WI38 (cell line): ENCODE data around the gene ERBB2.

Source experiments
- H3K4me3 ChIP-seq: 2 replicates; pipeline ENCODE4 v1.5.1; 2011; ENCODE audit warnings: low read depth, mild to moderate bottlenecking, control low read depth, low read length
- TF ChIP-seq, protein P1 (sequence below): IDR thresholded peaks from 2 replicates; pipeline ENCODE4 v1.5.1; 2012; ENCODE audit warnings: low read depth, mild to moderate bottlenecking, control low read depth, low read length

Gene ERBB2

GRCh38 chr17:39666601-39667261, 33.1 kb upstream of the ERBB2 start:
- TF ChIP-seq, protein P1, sequence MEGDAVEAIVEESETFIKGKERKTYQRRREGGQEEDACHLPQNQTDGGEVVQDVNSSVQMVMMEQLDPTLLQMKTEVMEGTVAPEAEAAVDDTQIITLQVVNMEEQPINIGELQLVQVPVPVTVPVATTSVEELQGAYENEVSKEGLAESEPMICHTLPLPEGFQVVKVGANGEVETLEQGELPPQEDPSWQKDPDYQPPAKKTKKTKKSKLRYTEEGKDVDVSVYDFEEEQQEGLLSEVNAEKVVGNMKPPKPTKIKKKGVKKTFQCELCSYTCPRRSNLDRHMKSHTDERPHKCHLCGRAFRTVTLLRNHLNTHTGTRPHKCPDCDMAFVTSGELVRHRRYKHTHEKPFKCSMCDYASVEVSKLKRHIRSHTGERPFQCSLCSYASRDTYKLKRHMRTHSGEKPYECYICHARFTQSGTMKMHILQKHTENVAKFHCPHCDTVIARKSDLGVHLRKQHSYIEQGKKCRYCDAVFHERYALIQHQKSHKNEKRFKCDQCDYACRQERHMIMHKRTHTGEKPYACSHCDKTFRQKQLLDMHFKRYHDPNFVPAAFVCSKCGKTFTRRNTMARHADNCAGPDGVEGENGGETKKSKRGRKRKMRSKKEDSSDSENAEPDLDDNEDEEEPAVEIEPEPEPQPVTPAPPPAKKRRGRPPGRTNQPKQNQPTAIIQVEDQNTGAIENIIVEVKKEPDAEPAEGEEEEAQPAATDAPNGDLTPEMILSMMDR = no peak
- H3K4me3 ChIP-seq = no peak overlapping the region

- H3K4me3 ChIP-seq = no peak overlapping the region
- TF ChIP-seq, protein P1 = no peak
These were observed 32.5 kb upstream of the ERBB2 start for GRCh38 chr17:39667262-39667944.

DNA sequence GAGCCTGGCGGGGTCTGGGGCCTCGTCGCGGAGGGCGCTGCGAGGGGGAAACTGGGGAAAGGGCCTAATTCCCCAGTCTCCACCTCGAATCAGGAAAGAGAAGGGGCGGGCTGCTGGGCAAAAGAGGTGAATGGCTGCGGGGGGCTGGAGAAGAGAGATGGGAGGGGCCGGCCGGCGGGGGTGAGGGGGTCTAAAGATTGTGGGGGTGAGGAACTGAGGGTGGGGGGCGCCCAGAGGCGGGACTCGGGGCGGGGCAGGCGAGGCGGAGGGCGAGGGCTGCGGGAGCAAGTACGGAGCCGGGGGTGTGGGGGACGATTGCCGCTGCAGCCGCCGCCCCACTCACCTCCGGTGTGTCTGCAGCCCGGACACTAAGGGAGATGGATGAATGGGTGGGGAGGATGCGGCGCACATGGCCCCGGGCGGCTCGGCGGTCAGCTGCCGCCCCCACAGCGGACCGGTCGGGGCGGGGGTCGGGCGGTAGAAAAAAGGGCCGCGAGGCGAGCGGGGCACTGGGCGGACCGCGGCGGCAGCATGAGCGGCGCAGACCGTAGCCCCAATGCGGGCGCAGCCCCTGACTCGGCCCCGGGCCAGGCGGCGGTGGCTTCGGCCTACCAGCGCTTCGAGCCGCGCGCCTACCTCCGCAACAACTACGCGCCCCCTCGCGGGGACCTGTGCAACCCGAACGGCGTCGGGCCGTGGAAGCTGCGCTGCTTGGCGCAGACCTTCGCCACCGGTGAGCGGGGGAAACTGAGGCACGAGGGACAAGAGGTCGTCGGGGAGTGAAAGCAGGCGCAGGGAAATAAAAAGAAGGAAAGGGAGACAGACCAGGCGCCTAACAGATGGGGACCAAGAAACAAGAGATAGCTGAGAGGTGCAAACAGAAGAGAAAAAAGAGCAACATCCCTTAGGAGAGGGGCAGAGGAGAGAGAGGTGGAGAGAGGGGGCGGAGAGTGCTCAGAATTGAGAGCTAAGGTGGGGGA, 31.6 kb upstream of the ERBB2 start, which contains the start of gene PNMT:
Gene PNMT, plus strand, starts transcription at position 509 of the 980 bp plus-strand sequence. Its CDS starts 23 bp downstream, at position 532.
- H3K4me3 ChIP-seq = 0 out of 2 replicates have a peak within 1 kb of the TSS, but pooled peaks have one; percentile 10
- TF ChIP-seq, protein P1 = peak; percentile 67; the same call in 1 of the 2 replicates

DNA sequence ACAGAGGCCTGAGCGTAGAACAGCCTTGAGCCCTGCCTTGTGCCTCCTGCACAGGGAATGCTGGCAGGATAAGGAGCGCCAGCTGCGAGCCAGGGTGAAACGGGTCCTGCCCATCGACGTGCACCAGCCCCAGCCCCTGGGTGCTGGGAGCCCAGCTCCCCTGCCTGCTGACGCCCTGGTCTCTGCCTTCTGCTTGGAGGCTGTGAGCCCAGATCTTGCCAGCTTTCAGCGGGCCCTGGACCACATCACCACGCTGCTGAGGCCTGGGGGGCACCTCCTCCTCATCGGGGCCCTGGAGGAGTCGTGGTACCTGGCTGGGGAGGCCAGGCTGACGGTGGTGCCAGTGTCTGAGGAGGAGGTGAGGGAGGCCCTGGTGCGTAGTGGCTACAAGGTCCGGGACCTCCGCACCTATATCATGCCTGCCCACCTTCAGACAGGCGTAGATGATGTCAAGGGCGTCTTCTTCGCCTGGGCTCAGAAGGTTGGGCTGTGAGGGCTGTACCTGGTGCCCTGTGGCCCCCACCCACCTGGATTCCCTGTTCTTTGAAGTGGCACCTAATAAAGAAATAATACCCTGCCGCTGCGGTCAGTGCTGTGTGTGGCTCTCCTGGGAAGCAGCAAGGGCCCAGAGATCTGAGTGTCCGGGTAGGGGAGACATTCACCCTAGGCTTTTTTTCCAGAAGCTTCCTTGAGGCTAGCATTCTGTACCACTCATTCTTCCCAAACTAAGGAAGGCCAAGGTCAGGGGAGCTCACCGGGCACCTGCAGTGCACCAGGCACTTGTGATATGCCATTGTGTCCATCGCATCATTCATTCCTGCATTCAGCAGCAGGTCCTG, 29.7 kb upstream of the ERBB2 start:
- TF ChIP-seq, protein P1 = no peak
- no peak overlapping the region for H3K4me3 ChIP-seq

GRCh38 chr17:39670746-39671145, 29.1 kb upstream of the ERBB2 start:
- TF ChIP-seq, protein P1 = no peak
- no peak overlapping the region for H3K4me3 ChIP-seq

DNA sequence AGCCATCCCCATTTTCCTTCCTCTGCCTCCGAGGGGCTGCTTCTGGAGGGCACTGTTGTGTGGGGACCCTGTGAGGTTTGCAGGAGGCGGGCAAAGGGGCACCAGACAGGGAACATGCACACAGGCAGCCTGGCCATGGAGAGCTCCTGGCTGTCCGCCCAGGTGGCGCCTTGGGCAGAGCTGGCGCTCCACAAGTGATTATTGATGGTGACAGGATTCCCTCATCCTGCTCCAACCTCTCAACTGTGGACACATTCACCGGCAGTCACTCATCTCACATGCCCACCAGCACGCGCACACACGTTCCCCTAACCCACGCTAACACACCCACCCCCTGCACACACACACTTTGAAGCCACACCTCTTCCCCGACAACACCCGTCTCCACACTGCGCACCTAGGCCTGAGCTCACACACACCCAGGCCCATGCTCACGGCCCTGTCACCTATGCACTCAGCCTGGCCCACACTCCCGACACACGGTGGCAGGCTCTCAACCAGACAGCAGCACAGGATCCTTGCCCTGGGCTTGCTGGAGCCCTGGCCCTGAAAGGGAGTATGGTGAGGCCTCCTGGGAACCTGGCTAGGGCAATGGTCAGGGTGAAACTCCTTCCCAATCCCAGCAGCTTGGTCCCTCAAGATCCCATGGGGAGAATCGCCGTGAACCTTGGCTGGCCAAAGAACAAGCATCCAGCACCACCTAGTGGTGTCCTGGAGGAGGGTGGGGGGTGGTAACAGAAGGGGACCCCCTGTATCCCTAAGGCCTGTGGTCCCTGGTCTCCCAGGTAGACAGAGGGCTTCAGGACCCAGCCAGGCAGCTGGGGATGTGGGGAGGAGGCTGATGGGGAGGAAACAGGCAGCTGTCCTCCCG, 28.0 kb upstream of the ERBB2 start:
- no peak overlapping the region for H3K4me3 ChIP-seq
- TF ChIP-seq, protein P1 = peak; percentile 70
